ENCODE data around the gene GRIK3. TPM values are rescaled to one million over a fixed set of nuclear protein-coding genes. Genes with fewer than 3 reads are reported as not detected.

GRIK3 gene
- total and polyA plus RNA-seq, 4 donors = 0.03 to 0.08 (median 0.05) TPM; not detected in 1

DNA sequence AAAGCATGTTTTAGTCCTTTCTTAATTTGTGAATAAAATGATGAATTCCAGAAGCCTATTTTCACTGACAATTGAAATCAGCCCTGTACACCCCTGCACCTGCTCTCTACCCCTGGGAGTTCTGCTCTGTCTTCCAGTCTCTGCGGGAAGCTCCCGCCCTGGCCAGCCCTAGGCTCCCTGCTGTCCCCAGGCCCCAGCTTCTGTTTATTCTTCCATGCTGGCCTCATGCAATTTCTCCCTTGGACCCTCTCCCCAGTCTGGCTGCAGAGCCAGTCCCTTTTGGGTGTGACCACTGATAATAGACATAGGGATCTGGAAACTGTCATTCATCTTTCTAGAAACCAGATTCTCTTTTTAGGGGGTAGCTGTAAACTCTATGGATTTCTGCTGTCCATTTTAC lies 258.6 kb downstream of the GRIK3 start:
- no peak for DNase-seq (ENCODE audit: low spot score)
- H3K4me1 ChIP-seq (ENCODE audit: control insufficient read depth in 4 of 4, insufficient read depth in 4 of 4, low read length in 3 of 4) = no peaks in the 10 kb centered on the region
- no peak overlapping the region for H3K9ac ChIP-seq (ENCODE audit: low read depth in 1 of 2, low read length in 2 of 2)
- TF ChIP-seq GABPA (IDR thresholded peaks at IDR 0.05 in 1 of 2, conservative IDR thresholded peaks at IDR 0.05 in 1 of 2) = no peak
- H3K36me3 ChIP-seq (ENCODE audit: control insufficient read depth in 4 of 4, insufficient read depth in 3 of 4, low read depth in 1 of 4, low read length in 3 of 4) = no peaks in the 10 kb centered on the region
- no peak overlapping the region for H3K4me3 ChIP-seq (ENCODE audit: low read depth in 1 of 3, low read length in 3 of 3)
- H3K27ac ChIP-seq (ENCODE audit: low read depth in 1 of 2, low read length in 2 of 2) = no peak overlapping the region
- no peaks in the 10 kb centered on the region for H3K9me3 ChIP-seq (ENCODE audit: control insufficient read depth in 4 of 4, low read length in 3 of 4)
- peaks cover 0 to 9% (median 2%) of the 10 kb centered on the region in 4 donors for H3K27me3 ChIP-seq (ENCODE audit: control insufficient read depth in 4 of 4, insufficient read depth in 4 of 4, low read length in 3 of 4)
- 48% methylated on average over 2 of the region's 2 CpGs for WGBS

DNA sequence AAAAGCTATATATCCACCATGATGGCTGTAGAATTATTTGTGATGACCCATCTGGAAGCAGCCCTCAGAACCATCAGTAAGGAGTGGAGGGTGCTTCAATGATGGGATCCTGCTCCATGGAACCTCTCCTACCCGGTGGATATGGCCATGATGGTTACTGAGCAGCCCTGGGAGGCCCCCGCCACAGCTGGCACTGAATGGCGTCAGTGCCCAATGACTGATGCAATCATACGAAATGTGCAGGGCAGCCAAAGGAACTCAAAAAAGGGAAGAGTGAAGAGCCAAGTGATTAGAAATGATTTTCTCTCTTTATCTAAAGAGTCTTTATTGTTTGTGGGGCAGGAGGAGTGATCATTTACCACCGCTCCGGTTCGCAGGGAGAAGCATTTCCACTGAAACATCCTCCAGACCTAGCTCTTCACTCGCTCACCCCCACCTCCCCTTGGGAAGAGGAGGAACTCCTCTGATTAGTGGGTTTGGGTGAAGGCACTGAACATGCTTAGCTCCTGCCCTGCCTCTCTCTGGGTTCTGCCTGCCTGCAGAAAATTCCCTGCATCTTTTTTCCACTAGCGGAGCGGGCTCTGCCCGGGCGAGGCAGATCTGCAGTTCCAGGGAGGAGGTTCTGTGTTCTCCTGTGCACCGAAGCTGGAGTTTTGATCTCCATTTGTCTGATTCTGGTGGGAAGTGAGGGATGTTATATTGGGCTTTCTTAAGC lies 260.3 kb downstream of the GRIK3 start:
- Histone ChIP-seq H3K27me3 (ENCODE audit: control insufficient read depth in 4 of 4, insufficient read depth in 4 of 4, low read length in 3 of 4) (peaks cover 0 to 9% (median 2%) of the 10 kb centered on the region in 4 donors), H3K27ac (ENCODE audit: low read depth in 1 of 2, low read length in 2 of 2) (no peak overlapping the region), H3K4me3 (ENCODE audit: low read depth in 1 of 3, low read length in 3 of 3) (no peak overlapping the region), H3K36me3 (ENCODE audit: control insufficient read depth in 4 of 4, insufficient read depth in 3 of 4, low read depth in 1 of 4, low read length in 3 of 4) (no peaks in the 10 kb centered on the region), H3K9me3 (ENCODE audit: control insufficient read depth in 4 of 4, low read length in 3 of 4) (no peaks in the 10 kb centered on the region), H3K9ac (ENCODE audit: low read depth in 1 of 2, low read length in 2 of 2) (no peak overlapping the region), H3K4me1 (ENCODE audit: control insufficient read depth in 4 of 4, insufficient read depth in 4 of 4, low read length in 3 of 4) (no peaks in the 10 kb centered on the region)
- 66% methylated on average over 13 of the region's 13 CpGs for WGBS
- DNase-seq (ENCODE audit: low spot score) = no peak
- TF ChIP-seq GABPA (IDR thresholded peaks at IDR 0.05 in 1 of 2, conservative IDR thresholded peaks at IDR 0.05 in 1 of 2) = no peak

GRCh38 chr1:36772647-36773495 lies 261.4 kb downstream of the GRIK3 start:
- DNase-seq (ENCODE audit: low spot score) = no peak
- no peak overlapping the region for H3K27ac ChIP-seq (ENCODE audit: low read depth in 1 of 2, low read length in 2 of 2)
- no peaks in the 10 kb centered on the region for H3K36me3 ChIP-seq (ENCODE audit: control insufficient read depth in 4 of 4, insufficient read depth in 3 of 4, low read depth in 1 of 4, low read length in 3 of 4)
- TF ChIP-seq SP1 (IDR thresholded peaks at IDR 0.05) (no peak), ATF3 (IDR thresholded peaks at IDR 0.05) (no peak), TAF1 (conservative IDR thresholded peaks at IDR 0.05) (no peak)
- TF ChIP-seq, protein P1, sequence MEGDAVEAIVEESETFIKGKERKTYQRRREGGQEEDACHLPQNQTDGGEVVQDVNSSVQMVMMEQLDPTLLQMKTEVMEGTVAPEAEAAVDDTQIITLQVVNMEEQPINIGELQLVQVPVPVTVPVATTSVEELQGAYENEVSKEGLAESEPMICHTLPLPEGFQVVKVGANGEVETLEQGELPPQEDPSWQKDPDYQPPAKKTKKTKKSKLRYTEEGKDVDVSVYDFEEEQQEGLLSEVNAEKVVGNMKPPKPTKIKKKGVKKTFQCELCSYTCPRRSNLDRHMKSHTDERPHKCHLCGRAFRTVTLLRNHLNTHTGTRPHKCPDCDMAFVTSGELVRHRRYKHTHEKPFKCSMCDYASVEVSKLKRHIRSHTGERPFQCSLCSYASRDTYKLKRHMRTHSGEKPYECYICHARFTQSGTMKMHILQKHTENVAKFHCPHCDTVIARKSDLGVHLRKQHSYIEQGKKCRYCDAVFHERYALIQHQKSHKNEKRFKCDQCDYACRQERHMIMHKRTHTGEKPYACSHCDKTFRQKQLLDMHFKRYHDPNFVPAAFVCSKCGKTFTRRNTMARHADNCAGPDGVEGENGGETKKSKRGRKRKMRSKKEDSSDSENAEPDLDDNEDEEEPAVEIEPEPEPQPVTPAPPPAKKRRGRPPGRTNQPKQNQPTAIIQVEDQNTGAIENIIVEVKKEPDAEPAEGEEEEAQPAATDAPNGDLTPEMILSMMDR (IDR thresholded peaks at IDR 0.05; ENCODE audit: low read depth, low read length, missing input control) = no peak
- no peaks in the 10 kb centered on the region for H3K9me3 ChIP-seq (ENCODE audit: control insufficient read depth in 4 of 4, low read length in 3 of 4)
- peaks cover 0 to 14% (median 2%) of the 10 kb centered on the region in 4 donors for H3K27me3 ChIP-seq (ENCODE audit: control insufficient read depth in 4 of 4, insufficient read depth in 4 of 4, low read length in 3 of 4)
- H3K4me3 ChIP-seq (ENCODE audit: low read depth in 1 of 3, low read length in 3 of 3) = no peak overlapping the region
- no peaks in the 10 kb centered on the region for H3K4me1 ChIP-seq (ENCODE audit: control insufficient read depth in 4 of 4, insufficient read depth in 4 of 4, low read length in 3 of 4)
- no peak overlapping the region for H3K9ac ChIP-seq (ENCODE audit: low read depth in 1 of 2, low read length in 2 of 2)
- 76% methylated on average over 8 of the region's 8 CpGs for whole genome bisulfite sequencing

DNA sequence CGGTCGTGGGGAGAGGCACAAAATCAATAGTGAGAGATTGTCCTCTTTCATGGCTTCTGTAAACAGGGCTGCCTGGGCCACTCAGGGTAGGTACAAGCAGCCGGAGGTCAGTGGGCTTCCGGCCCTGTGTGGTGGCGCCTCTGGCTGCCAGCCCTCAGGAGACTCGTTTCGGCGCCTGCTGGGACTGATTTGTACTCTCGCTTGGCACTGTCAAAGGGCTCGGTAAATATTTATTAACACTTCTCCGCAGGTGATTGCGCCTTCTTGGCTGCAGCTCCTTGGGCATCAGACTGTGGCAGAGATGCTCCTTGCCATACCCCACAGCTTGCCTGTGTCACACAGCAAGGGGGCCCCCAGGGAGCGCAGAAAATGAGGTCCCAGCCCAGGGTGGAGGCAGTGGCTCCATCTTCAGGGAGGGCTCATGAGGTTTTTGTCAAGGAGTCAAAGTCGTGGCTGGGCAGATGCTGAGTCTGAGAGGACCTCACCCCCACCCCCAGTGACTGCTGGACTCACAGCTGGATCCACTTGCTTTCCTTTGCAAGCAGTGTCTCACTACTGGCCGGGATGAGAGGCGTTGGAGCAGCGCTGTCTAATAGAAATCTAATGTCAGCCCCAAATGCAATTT lies 262.5 kb downstream of the GRIK3 start:
- Histone ChIP-seq H3K27me3 (ENCODE audit: control insufficient read depth in 4 of 4, insufficient read depth in 4 of 4, low read length in 3 of 4) (peaks cover 0 to 14% (median 2%) of the 10 kb centered on the region in 4 donors), H3K9ac (ENCODE audit: low read depth in 1 of 2, low read length in 2 of 2) (no peak overlapping the region), H3K27ac (ENCODE audit: low read depth in 1 of 2, low read length in 2 of 2) (no peak overlapping the region), H3K4me3 (ENCODE audit: low read depth in 1 of 3, low read length in 3 of 3) (no peak overlapping the region), H3K36me3 (ENCODE audit: control insufficient read depth in 4 of 4, insufficient read depth in 3 of 4, low read depth in 1 of 4, low read length in 3 of 4) (no peaks in the 10 kb centered on the region), H3K4me1 (ENCODE audit: control insufficient read depth in 4 of 4, insufficient read depth in 4 of 4, low read length in 3 of 4) (no peaks in the 10 kb centered on the region), H3K9me3 (ENCODE audit: control insufficient read depth in 4 of 4, low read length in 3 of 4) (peaks cover 0 to 2% (median 0%) of the 10 kb centered on the region in 4 donors)
- 7% methylated on average over 17 of the region's 17 CpGs for WGBS
- no peak for TF ChIP-seq TAF1 (conservative IDR thresholded peaks at IDR 0.05)
- no peak for TF ChIP-seq GABPA (IDR thresholded peaks at IDR 0.05 in 1 of 2, conservative IDR thresholded peaks at IDR 0.05 in 1 of 2)
- TF ChIP-seq HNF4A (conservative IDR thresholded peaks at IDR 0.05) = no peak
- TF ChIP-seq, protein P2, sequence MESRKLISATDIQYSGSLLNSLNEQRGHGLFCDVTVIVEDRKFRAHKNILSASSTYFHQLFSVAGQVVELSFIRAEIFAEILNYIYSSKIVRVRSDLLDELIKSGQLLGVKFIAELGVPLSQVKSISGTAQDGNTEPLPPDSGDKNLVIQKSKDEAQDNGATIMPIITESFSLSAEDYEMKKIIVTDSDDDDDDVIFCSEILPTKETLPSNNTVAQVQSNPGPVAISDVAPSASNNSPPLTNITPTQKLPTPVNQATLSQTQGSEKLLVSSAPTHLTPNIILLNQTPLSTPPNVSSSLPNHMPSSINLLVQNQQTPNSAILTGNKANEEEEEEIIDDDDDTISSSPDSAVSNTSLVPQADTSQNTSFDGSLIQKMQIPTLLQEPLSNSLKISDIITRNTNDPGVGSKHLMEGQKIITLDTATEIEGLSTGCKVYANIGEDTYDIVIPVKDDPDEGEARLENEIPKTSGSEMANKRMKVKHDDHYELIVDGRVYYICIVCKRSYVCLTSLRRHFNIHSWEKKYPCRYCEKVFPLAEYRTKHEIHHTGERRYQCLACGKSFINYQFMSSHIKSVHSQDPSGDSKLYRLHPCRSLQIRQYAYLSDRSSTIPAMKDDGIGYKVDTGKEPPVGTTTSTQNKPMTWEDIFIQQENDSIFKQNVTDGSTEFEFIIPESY (IDR thresholded peaks at IDR 0.05) = no peak
- DNase-seq (ENCODE audit: low spot score) = no peak

Data from liver (tissue), 9 donors.